Esophagus muscularis mucosa (tissue), 4 donors: Measurements from ENCODE around the gene C16orf78.

Experiments
- CTCF ChIP-seq, 3 experiments: fragments of 200-600 bp in 2 of 3; fragments of 450-650 bp in 1 of 3; sonication (generic) in 2 of 3; IDR thresholded peaks; one replicate each; pipeline ENCODE4 v1.5.1; 2017 to 2019; ENCODE audit warnings: antibody characterized with exemption in 3 of 3, mild to moderate bottlenecking in 2 of 3, moderate library complexity in 1 of 3
- EP300 ChIP-seq: sonication (generic); formaldehyde crosslinking; IDR thresholded peaks from one replicate; pipeline ENCODE4 v1.6.1; 2017; ENCODE audit warnings: antibody characterized with exemption
- POLR2A ChIP-seq: fragments of 450-650 bp; IDR thresholded peaks from one replicate; pipeline ENCODE4 v1.6.1; 2017; ENCODE audit warnings: antibody characterized with exemption, moderate library complexity, mild to moderate bottlenecking, low read depth

- TF ChIP-seq CTCF (IDR thresholded peaks at IDR 0.05) (no peak), POLR2A (no peak), EP300 (no peak)
These were observed 27.1 kb upstream of the C16orf78 start for GRCh38 chr16:49346459-49346858.
